Mesendoderm (in vitro differentiated cells): Measurements from ENCODE around the gene TSBP1.
"Not testable (repeated sequence)": the region's sequence is repeated elsewhere in the genome, so short reads cannot be mapped to it uniquely, and the experiment has no call there.

Source experiments
- DNase-seq: peaks from one replicate; pipeline ENCODE4 v3.0.0; 2013
- H2AK5ac ChIP-seq: 2 replicates; pipeline ENCODE4 v1.6.1; 2013; ENCODE audit warnings: low read length, inconsistent platforms
- H2BK120ac ChIP-seq: 2 replicates; pipeline ENCODE4 v1.6.1; 2013; ENCODE audit warnings: low read depth, mild to moderate bottlenecking, low read length, moderate library complexity, mixed read lengths
- H2BK15ac ChIP-seq: replicated peaks from 2 replicates; pipeline ENCODE4 v1.6.1; 2013; ENCODE audit warnings: low read depth, mild to moderate bottlenecking, moderate library complexity
- H2BK5ac ChIP-seq: 2 replicates; pipeline ENCODE4 v1.6.1; 2013; ENCODE audit warnings: low read length, inconsistent platforms
- H3K18ac ChIP-seq: 2 replicates; pipeline ENCODE4 v1.6.1; 2013; ENCODE audit warnings: mild to moderate bottlenecking, low read length, mixed read lengths
- H3K23ac ChIP-seq: one replicate; pipeline ENCODE4 v1.6.1; 2013; ENCODE audit warnings: low read length
- H3K27ac ChIP-seq: 2 replicates; pipeline ENCODE4 v1.5.1; 2013; ENCODE audit warnings: low read depth, mild to moderate bottlenecking, inconsistent platforms, low read length, moderate library complexity
- H3K27me3 ChIP-seq: 2 replicates; pipeline ENCODE4 v1.6.1; 2013; ENCODE audit warnings: low read length, control low read depth, mild to moderate bottlenecking, inconsistent platforms; ENCODE audit not compliant: insufficient read depth, poor library complexity
- H3K36me3 ChIP-seq: 2 replicates; pipeline ENCODE4 v1.6.1; 2013; ENCODE audit warnings: low read length, inconsistent platforms; ENCODE audit not compliant: control insufficient read depth, insufficient read depth
- H3K4ac ChIP-seq: one replicate; pipeline ENCODE4 v1.6.1; 2013; ENCODE audit warnings: low read depth, mild to moderate bottlenecking, low read length, moderate library complexity
- H3K4me1 ChIP-seq: 2 replicates; pipeline ENCODE4 v1.6.1; 2013; ENCODE audit warnings: low read depth, low read length, inconsistent platforms; ENCODE audit not compliant: control insufficient read depth
- H3K4me2 ChIP-seq: 2 replicates; pipeline ENCODE4 v1.6.1; 2013; ENCODE audit warnings: low read length
- H3K4me3 ChIP-seq: 2 replicates; pipeline ENCODE4 v1.5.1; 2013; ENCODE audit warnings: mild to moderate bottlenecking, low read length
- H3K56ac ChIP-seq: one replicate; pipeline ENCODE4 v1.6.1; 2013; ENCODE audit warnings: low read length
- H3K79me1 ChIP-seq: 2 replicates; pipeline ENCODE4 v1.6.1; 2013; ENCODE audit warnings: low read length, inconsistent platforms
- H3K79me2 ChIP-seq: 2 replicates; pipeline ENCODE4 v1.6.1; 2013; ENCODE audit warnings: mild to moderate bottlenecking, low read length; ENCODE audit not compliant: control insufficient read depth, insufficient read depth
- H3K9ac ChIP-seq: 2 replicates; pipeline ENCODE4 v1.6.1; 2013; ENCODE audit warnings: low read length, inconsistent platforms
- H4K5ac ChIP-seq: one replicate; pipeline ENCODE4 v1.6.1; 2013; ENCODE audit warnings: low read length
- H4K8ac ChIP-seq: one replicate; pipeline ENCODE4 v1.6.1; 2013; ENCODE audit warnings: low read depth, mild to moderate bottlenecking, control low read depth, low read length, moderate library complexity
- WGBS: extraction: QIAGEN DNeasy Blood & Tissue Kit; methylation state at CpG from one replicate; pipeline ENCODE4 v1.1.7; 2013; ENCODE audit warnings: low lambda C conversion rate, missing lambda C conversion rate; ENCODE audit not compliant: insufficient coverage; ENCODE audit errors: extremely low coverage; 5-methylcytosine and 5-hydroxymethylcytosine counted together

The TSBP1 gene

DNA sequence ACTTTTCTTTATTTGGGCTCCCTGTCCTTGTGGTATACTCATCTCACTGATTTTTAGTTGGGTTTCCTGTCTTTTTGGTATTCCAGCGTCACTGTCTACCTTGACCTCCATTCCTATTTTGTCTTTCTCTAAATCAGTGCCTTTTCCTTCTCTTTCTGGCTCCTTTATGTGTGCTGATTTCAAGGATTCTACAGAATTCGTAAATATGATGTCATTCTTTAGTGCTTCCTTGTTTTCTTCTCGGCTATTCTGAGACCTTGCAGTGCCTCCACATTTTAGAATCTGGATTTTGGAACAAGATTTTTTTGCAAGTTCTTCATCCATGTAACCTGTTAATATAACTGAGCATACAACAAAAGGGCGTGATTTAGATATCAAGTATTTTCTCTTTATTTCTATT, 78.0 kb downstream of the TSBP1 start:
- Histone ChIP-seq H3K9ac (no peak overlapping the region), H3K27me3 (no peaks in the 10 kb centered on the region), H3K4me3 (no peak overlapping the region), H2BK15ac (no peak overlapping the region), H3K56ac (no peak overlapping the region), H3K18ac (no peak overlapping the region), H3K79me2 (no peaks in the 10 kb centered on the region), H4K8ac (no peak overlapping the region), H2AK5ac (no peak overlapping the region), H3K23ac (no peak overlapping the region), H4K5ac (no peak overlapping the region), H3K79me1 (no peaks in the 10 kb centered on the region), H3K4ac (no peak overlapping the region), H2BK5ac (no peak overlapping the region), H3K4me2 (no peak overlapping the region), H3K4me1 (no peaks in the 10 kb centered on the region), H2BK120ac (no peak overlapping the region), H3K27ac (no peak overlapping the region), H3K36me3 (no peaks in the 10 kb centered on the region)
- WGBS: no CpG with 5 or more reads among the region's 4 CpGs
- no peak for DNase-seq

- WGBS: no CpG with 5 or more reads among the region's 1 CpG
- Histone ChIP-seq H4K8ac (no peak overlapping the region), H3K4me3 (no peak overlapping the region), H3K18ac (no peak overlapping the region), H4K5ac (no peak overlapping the region), H2BK5ac (no peak overlapping the region), H3K4me2 (no peak overlapping the region), H3K79me2 (no peaks in the 10 kb centered on the region), H3K56ac (no peak overlapping the region), H3K27ac (no peak overlapping the region), H3K23ac (no peak overlapping the region), H3K36me3 (no peaks in the 10 kb centered on the region), H3K27me3 (no peaks in the 10 kb centered on the region), H2BK120ac (no peak overlapping the region), H3K79me1 (no peaks in the 10 kb centered on the region), H3K4ac (no peak overlapping the region), H3K4me1 (no peaks in the 10 kb centered on the region), H3K9ac (no peak overlapping the region), H2BK15ac (no peak overlapping the region), H2AK5ac (no peak overlapping the region)
- DNase-seq: no peak
Observed at GRCh38 chr6:32291543-32291942, 80.2 kb downstream of the TSBP1 start.

DNA sequence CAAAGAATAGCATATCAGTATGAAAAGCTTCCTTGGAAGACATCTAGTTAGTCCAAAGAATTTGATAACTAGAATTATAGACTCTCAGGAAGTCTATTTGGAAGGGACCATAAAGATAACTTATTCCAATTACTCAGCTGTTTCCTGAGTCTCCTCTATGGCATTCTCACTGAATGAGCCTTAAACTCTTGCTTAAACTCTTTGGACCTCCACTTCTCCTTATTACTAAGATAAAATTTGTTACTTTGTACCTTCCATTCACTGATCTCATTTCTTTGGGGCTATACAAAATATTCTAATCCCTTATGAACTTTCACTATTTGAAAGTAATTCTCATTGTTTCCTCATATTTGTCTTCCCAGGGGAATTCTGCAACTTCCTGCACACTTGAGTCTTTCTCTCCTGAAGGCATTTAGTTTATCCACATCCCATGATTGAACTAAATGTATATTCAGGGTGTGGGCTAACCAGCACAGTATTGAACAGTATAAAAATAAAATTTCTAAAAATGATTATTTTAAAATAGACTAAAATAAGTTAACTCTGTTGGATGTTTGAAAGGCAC, 80.7 kb downstream of the TSBP1 start:
- no peak overlapping the region for H3K56ac ChIP-seq
- H3K27me3 ChIP-seq: no peaks in the 10 kb centered on the region
- H3K79me2 ChIP-seq: no peaks in the 10 kb centered on the region
- no peak for DNase-seq
- no peak overlapping the region for H3K4me2 ChIP-seq
- H3K4me3 ChIP-seq: no peak overlapping the region
- H3K23ac ChIP-seq: no peak overlapping the region
- no peak overlapping the region for H3K27ac ChIP-seq
- no peak overlapping the region for H3K18ac ChIP-seq
- H4K5ac ChIP-seq: no peak overlapping the region
- H3K79me1 ChIP-seq: no peaks in the 10 kb centered on the region
- no peaks in the 10 kb centered on the region for H3K36me3 ChIP-seq
- H3K4me1 ChIP-seq: no peaks in the 10 kb centered on the region
- no peak overlapping the region for H2BK15ac ChIP-seq
- no peak overlapping the region for H2AK5ac ChIP-seq
- H3K4ac ChIP-seq: no peak overlapping the region
- no peak overlapping the region for H2BK120ac ChIP-seq
- no peak overlapping the region for H4K8ac ChIP-seq
- H3K9ac ChIP-seq: no peak overlapping the region
- H2BK5ac ChIP-seq: no peak overlapping the region

DNA sequence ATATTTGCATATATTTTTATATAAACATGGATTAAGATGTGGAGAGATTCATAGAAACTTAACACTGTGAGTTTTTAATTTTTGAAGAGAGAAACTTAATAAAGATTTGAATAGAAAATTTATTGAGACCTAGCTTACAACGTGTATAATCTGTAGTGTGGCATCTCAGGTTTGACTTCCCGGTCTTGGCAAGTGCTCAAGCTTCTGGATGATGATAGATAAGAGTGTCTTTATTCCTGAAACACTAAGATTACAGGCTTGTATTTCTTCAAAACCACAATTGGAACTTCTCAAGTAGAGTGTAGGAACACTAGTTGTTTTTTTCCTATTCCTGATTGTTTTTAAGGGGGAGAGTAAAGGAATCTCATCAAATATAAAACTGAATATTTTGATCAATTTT, 83.3 kb downstream of the TSBP1 start:
- H3K9ac ChIP-seq: no peak overlapping the region
- H3K23ac ChIP-seq: no peak overlapping the region
- H4K8ac ChIP-seq: no peak overlapping the region
- no peak overlapping the region for H3K4ac ChIP-seq
- no peak overlapping the region for H2BK120ac ChIP-seq
- no peak overlapping the region for H3K4me3 ChIP-seq
- no peak overlapping the region for H3K56ac ChIP-seq
- H3K79me2 ChIP-seq: no peaks in the 10 kb centered on the region
- H3K79me1 ChIP-seq: no peaks in the 10 kb centered on the region
- H3K36me3 ChIP-seq: no peaks in the 10 kb centered on the region
- no peak overlapping the region for H3K27ac ChIP-seq
- no peak overlapping the region for H2BK15ac ChIP-seq
- no peak overlapping the region for H2AK5ac ChIP-seq
- WGBS: no CpG with 5 or more reads among the region's 2 CpGs
- H3K18ac ChIP-seq: no peak overlapping the region
- no peaks in the 10 kb centered on the region for H3K27me3 ChIP-seq
- no peak for DNase-seq
- no peak overlapping the region for H3K4me2 ChIP-seq
- no peaks in the 10 kb centered on the region for H3K4me1 ChIP-seq
- H4K5ac ChIP-seq: no peak overlapping the region
- H2BK5ac ChIP-seq: no peak overlapping the region

DNA sequence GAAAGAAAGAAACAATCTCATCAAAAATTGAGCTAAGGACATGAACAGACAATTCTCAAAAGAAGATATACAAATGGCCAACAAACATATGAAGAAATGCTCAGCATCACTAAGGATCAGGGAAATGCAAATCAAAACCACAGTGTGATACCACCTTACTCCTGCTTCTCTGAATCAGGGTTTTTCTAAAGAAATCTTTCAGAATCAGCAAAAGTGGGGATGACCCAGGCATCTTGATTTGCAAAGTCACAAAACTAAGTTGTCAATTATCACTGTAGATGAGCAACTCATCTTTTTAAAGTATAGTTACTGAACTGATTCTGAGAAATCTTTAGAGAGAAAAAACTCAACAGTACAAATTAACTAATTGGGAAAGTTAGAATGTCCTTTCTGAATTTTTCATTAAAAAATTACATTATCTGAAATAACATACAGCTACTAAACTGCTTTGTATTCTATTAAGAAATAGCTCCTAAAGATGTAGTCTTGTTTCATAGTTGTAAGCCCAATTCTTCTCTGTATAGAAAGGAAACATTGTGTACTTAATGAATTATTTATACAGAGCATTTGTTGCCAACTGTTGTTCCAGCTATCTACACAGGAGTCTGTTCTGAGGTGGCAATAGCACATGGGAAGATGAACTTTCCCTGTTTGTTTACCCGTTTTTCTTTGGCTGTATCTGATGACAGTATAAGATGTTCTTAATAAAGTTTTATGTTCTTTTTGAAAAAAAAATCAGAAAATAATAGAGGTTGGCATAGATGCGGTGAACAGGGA, 97.7 kb downstream of the TSBP1 start:
- WGBS: no CpG with 5 or more reads among the region's 2 CpGs

DNA sequence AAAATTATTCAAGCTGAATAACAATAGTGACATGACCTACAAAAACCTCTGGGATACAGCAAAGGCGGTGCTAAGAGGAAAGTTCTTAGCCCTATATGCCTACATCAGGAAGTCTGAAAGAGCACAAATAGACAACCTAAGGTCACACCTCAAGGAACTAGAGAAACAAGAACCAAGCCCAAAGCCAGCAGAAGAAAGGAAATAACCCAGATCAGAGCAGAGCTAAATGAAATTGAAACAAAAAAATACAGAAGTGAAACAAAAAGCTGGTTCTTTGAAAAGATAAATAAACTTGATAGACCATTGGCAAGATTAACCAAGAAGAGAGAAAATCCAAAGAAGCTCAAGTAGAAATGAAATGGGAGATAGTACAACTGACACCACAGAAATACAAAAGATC, 100.3 kb downstream of the TSBP1 start:
- H3K4me2 ChIP-seq: no peak overlapping the region
- DNase-seq: no peak
- H3K27ac ChIP-seq: no peak overlapping the region
- H4K5ac ChIP-seq: no peak overlapping the region
- H3K23ac ChIP-seq: no peak overlapping the region
- WGBS: no CpG with 5 or more reads among the region's 1 CpG
- H3K79me2 ChIP-seq: no peaks in the 10 kb centered on the region
- no peak overlapping the region for H3K56ac ChIP-seq
- no peak overlapping the region for H2BK120ac ChIP-seq
- H3K79me1 ChIP-seq: no peaks in the 10 kb centered on the region
- no peak overlapping the region for H2BK5ac ChIP-seq
- no peak overlapping the region for H3K4me3 ChIP-seq
- H3K18ac ChIP-seq: no peak overlapping the region
- no peak overlapping the region for H3K4ac ChIP-seq
- H3K27me3 ChIP-seq: no peaks in the 10 kb centered on the region
- H3K36me3 ChIP-seq: no peaks in the 10 kb centered on the region
- H2BK15ac ChIP-seq: no peak overlapping the region
- H4K8ac ChIP-seq: no peak overlapping the region
- no peaks in the 10 kb centered on the region for H3K4me1 ChIP-seq
- no peak overlapping the region for H3K9ac ChIP-seq
- no peak overlapping the region for H2AK5ac ChIP-seq

More for the DNA sequence above, 97.7 kb downstream of the TSBP1 start:
- not testable (repeated sequence) for H3K4me2 ChIP-seq, H4K5ac ChIP-seq, H2BK5ac ChIP-seq, H3K4me3 ChIP-seq, H2BK120ac ChIP-seq, H3K36me3 ChIP-seq, H3K79me1 ChIP-seq, H3K9ac ChIP-seq, H3K18ac ChIP-seq, H3K4me1 ChIP-seq, H3K56ac ChIP-seq, DNase-seq, H3K27me3 ChIP-seq, H4K8ac ChIP-seq, H3K79me2 ChIP-seq, H2BK15ac ChIP-seq, H3K27ac ChIP-seq, H2AK5ac ChIP-seq, H3K4ac ChIP-seq, H3K23ac ChIP-seq
